Breast epithelium (tissue), 4 donors: ENCODE results near the gene IER2. TPM values are rescaled to one million over a fixed set of nuclear protein-coding genes. Genes with fewer than 3 reads are reported as not detected.

Experiments used
- DNase-seq, 2 donors: peaks; one replicate each; pipeline ENCODE4 v3.0.0-alpha.2; 2019; ENCODE audit warnings: low spot score in 2 of 2
- H3K27ac ChIP-seq, 2 donors: fragments of 200-600 bp; sonication (generic) in 1 of 2; one replicate each; pipeline ENCODE4 v1.5.1; 2016 to 2019; ENCODE audit warnings: mild to moderate bottlenecking in 1 of 2
- H3K27me3 ChIP-seq, 2 donors: fragments of 200-600 bp; sonication (generic) in 1 of 2; one replicate each; pipeline versions ENCODE4 v1.5.1 to v1.6.0; 2017 to 2019; ENCODE audit warnings: control low read depth in 1 of 2, mild to moderate bottlenecking in 1 of 2
- H3K36me3 ChIP-seq: fragments of 200-600 bp; one replicate; pipeline ENCODE4 v1.5.1; 2019
- H3K4me1 ChIP-seq, 2 donors: fragments of 200-600 bp; sonication (generic); one replicate each; pipeline ENCODE4 v1.5.1; 2016 to 2019; ENCODE audit warnings: control low read depth in 1 of 2
- H3K4me3 ChIP-seq, 3 donors: fragments of 200-600 bp; sonication (generic); 1 replicate in 2 of 3; 2 replicates in 1 of 3; pipeline ENCODE4 v1.5.1; 2016 to 2019; ENCODE audit warnings: mild to moderate bottlenecking in 3 of 3, moderate library complexity in 2 of 3
- H3K9me3 ChIP-seq, 2 donors: fragments of 200-600 bp; sonication (generic) in 1 of 2; one replicate each; pipeline ENCODE4 v1.5.1; 2016 to 2019; ENCODE audit warnings: control low read depth in 1 of 2
- POLR2A ChIP-seq: fragments of 450-650 bp; IDR thresholded peaks from one replicate; pipeline ENCODE4 v1.6.1; 2016; ENCODE audit warnings: antibody characterized with exemption, mild to moderate bottlenecking, moderate library complexity
- POLR2AphosphoS5 ChIP-seq, 3 donors: sonication (generic); formaldehyde crosslinking; IDR thresholded peaks; one replicate each; pipeline ENCODE4 v1.6.1; 2017; ENCODE audit warnings: antibody characterized with exemption in 3 of 3
- intact Hi-C: fragments of 100-400 bp; cut with DNase I; formaldehyde crosslinking; loops from one replicate; pipeline ENCODE4 v1.15.1; 2023; ENCODE audit warnings: low total_unique reads
- total RNA-seq, 3 donors: library from RNA; depleted of rRNA; stranded (reverse); fragments of >200 nt; gene quantifications; one replicate each; pipeline ENCODE4 v1.1.0, GENCODE V29; 2016
- TF ChIP-seq, protein P1 (sequence below), 3 donors: fragments of 450-650 bp; IDR thresholded peaks; one replicate each; pipeline ENCODE4 v1.5.1; 2016 to 2017; ENCODE audit warnings: antibody characterized with exemption in 3 of 3, mild to moderate bottlenecking in 3 of 3, moderate library complexity in 3 of 3

The IER2 gene
- total RNA-seq, 3 donors from 2014 or later = 20.6 to 146 (median 79.6) TPM

DNA sequence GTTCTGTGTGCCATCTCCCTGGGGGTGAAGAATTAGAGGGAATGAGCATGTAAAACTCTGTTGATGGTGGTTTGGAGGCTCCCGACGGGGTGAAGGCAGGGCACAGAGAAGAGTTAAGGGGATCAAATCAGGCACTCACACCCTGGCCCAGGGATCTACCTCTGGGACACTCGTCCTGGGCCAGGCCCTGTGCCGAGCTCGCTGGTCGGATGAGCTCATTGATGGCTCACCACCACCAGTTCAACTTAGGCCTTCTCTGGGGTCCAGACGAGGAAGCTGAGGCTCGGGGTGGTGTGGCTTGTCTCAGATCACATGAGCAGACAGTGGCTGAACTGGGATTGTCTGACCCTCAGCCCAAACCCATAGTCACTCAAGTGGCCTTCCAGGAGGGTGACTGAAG, 30.6 kb upstream of the IER2 start:
- peak overlapping the region in 2 of 3 donors; percentile 69 to 72 for H3K4me3 ChIP-seq
- no peaks in the 10 kb centered on the region for H3K36me3 ChIP-seq
- intact Hi-C loops = no loop called here
- peaks cover 8 to 22% of the 10 kb centered on the region in 2 donors for H3K4me1 ChIP-seq
- TF ChIP-seq POLR2AphosphoS5 (IDR thresholded peaks at IDR 0.05) = no peak
- TF ChIP-seq, protein P1, sequence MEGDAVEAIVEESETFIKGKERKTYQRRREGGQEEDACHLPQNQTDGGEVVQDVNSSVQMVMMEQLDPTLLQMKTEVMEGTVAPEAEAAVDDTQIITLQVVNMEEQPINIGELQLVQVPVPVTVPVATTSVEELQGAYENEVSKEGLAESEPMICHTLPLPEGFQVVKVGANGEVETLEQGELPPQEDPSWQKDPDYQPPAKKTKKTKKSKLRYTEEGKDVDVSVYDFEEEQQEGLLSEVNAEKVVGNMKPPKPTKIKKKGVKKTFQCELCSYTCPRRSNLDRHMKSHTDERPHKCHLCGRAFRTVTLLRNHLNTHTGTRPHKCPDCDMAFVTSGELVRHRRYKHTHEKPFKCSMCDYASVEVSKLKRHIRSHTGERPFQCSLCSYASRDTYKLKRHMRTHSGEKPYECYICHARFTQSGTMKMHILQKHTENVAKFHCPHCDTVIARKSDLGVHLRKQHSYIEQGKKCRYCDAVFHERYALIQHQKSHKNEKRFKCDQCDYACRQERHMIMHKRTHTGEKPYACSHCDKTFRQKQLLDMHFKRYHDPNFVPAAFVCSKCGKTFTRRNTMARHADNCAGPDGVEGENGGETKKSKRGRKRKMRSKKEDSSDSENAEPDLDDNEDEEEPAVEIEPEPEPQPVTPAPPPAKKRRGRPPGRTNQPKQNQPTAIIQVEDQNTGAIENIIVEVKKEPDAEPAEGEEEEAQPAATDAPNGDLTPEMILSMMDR (IDR thresholded peaks at IDR 0.05) = no peak
- no peak for TF ChIP-seq POLR2A
- no peaks in the 10 kb centered on the region for H3K27me3 ChIP-seq
- H3K9me3 ChIP-seq = no peaks in the 10 kb centered on the region
- peak overlapping the region; percentile 52 to 77 for H3K27ac ChIP-seq
- DNase-seq = no peak

DNA sequence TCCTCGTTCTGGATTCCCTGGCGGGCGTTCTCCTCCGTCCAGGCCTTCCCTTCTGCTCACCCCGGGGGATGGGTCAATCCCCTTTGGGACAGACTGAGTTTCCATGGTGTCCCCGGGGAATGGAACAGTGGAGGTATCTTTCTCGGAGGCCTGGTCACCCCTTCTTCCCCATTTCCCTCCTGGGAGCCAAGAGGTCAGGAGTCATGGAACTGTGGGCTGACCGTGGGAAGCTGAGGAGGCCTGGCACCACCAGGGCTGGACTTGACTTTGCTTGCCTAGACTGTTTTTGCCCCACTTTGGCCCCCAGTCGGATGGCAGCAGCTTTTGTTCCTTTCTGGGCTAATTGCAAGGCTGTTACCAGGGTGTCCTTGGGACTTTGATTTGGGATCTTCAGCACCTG, 30.2 kb upstream of the IER2 start:
- TF ChIP-seq, protein P1 (IDR thresholded peaks at IDR 0.05) = no peak
- TF ChIP-seq POLR2A (no peak), POLR2AphosphoS5 (IDR thresholded peaks at IDR 0.05) (no peak)
- no peak for DNase-seq
- no peaks in the 10 kb centered on the region for H3K9me3 ChIP-seq
- H3K36me3 ChIP-seq = no peaks in the 10 kb centered on the region
- H3K4me1 ChIP-seq = peaks cover 8 to 22% of the 10 kb centered on the region in 2 donors
- peak overlapping the region in 1 of 2 donors; percentile 77 for H3K27ac ChIP-seq
- intact Hi-C loops = no loop called here
- H3K4me3 ChIP-seq = peak overlapping the region in 1 of 3 donors; percentile 72
- no peaks in the 10 kb centered on the region for H3K27me3 ChIP-seq

DNA sequence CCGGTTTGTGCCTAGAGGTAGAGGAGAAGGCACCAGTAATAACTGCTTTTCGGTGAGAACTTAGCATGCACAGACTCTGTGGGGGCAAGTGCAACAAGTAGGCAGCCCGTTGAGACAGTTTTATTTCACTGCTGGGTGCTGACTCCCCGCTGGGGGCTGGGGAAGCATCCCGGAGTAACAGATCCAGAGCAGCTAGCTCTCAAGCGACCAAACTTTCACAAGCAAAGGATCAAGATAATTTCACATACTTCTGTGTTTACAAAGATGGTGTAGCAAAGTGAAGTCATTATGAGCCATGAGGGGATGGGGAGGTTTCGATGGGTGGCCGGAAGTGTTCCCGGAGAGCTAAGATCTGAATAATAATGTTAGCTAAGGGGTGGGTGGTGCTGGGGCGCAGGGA, 29.4 kb upstream of the IER2 start:
- peak overlapping the region in 1 of 2 donors; percentile 77 for H3K27ac ChIP-seq

DNA sequence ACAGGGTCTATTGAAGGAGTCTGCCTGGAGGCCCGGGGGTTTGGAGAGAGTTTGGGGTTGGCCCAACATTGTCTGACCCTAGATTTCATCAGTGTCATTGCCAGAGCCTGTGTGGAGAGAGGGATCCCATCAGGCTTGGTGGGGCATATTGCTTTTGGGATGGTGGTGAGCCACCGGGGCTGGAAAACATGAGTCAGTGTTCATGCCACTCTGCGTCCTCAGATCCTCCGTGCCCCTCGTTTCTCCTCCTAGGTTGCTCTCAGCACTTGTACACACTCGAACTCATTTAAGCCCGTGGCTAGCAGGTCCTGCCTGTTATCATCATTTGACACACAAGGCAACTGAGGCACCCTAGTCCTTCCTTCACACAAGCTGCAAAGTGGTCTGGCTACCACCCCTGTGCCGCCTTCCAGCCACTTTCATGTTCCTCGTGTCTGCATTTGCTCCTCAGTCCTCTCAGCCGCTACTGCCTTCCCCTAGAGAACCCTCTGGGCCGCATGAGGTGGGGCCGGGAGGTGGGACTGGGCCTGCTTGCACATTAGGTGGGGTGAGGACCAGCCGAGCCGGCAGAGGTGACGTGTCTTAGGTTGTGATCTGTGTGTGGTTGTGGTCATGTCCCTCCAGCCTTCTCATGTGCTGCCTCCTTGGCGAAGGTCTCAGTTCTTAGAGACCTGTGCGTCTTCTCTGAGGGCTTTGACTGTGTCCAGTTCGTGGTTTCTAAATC, 28.5 kb upstream of the IER2 start:
- no peaks in the 10 kb centered on the region for H3K36me3 ChIP-seq
- H3K9me3 ChIP-seq = no peaks in the 10 kb centered on the region
- DNase-seq = no peak
- no peak overlapping the region for H3K4me3 ChIP-seq
- intact Hi-C loops = no loop called here
- no peaks in the 10 kb centered on the region for H3K27me3 ChIP-seq
- H3K27ac ChIP-seq = peak overlapping the region in 1 of 2 donors; percentile 77
- TF ChIP-seq, protein P1 (IDR thresholded peaks at IDR 0.05) = no peak
- TF ChIP-seq POLR2A (no peak), POLR2AphosphoS5 (IDR thresholded peaks at IDR 0.05) (no peak)
- H3K4me1 ChIP-seq = peaks cover 8 to 16% of the 10 kb centered on the region in 2 donors

More for the DNA sequence above, 29.4 kb upstream of the IER2 start:
- H3K36me3 ChIP-seq = no peaks in the 10 kb centered on the region
- H3K27me3 ChIP-seq = no peaks in the 10 kb centered on the region
- DNase-seq = no peak
- H3K9me3 ChIP-seq = no peaks in the 10 kb centered on the region
- intact Hi-C loops = no loop called here
- H3K4me3 ChIP-seq = peak overlapping the region in 1 of 3 donors; percentile 72
- H3K4me1 ChIP-seq = peaks cover 8 to 17% of the 10 kb centered on the region in 2 donors
- TF ChIP-seq, protein P1 (IDR thresholded peaks at IDR 0.05) = no peak
- TF ChIP-seq POLR2A (no peak), POLR2AphosphoS5 (IDR thresholded peaks at IDR 0.05) (no peak)

DNA sequence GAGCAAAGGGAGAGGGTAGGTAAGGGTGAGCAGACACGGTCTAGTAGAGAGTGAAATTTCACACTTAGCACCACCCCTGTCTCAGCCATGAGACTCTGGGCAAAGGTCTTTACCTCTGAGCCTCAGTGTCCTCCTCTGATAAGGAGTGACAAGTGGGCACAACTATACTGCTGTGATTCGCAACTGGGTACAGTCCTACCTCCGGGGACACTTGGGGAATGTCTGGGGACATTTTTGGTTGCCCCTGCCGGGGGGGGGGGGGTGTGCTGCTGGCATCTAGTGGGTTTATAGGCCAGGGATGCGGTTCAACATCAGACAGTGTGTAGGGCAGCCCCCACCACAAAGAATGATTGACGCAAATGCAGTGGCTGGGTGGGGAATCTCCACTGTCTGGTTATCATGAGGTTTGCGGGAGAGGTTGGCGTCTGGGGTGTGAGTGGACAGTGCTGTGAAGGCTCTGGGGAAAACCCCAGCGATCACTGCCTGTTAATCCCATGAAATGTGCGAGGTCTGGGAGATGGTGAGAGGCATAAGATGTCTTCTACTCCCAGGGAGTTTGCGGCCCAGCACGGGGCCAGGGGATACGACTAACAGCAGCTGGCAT, 27.8 kb upstream of the IER2 start:
- no peak for TF ChIP-seq POLR2AphosphoS5 (IDR thresholded peaks at IDR 0.05)
- TF ChIP-seq, protein P1 (IDR thresholded peaks at IDR 0.05) = no peak
- TF ChIP-seq POLR2A = no peak
- Histone ChIP-seq H3K36me3 (no peaks in the 10 kb centered on the region), H3K27ac (no peak overlapping the region), H3K27me3 (no peaks in the 10 kb centered on the region), H3K4me3 (no peak overlapping the region), H3K9me3 (no peaks in the 10 kb centered on the region), H3K4me1 (peaks cover 8 to 16% of the 10 kb centered on the region in 2 donors)
- no peak for DNase-seq
- intact Hi-C loops = no loop called here
